ENCODE measurements around the gene DDA1. TPM values are rescaled to one million over a fixed set of nuclear protein-coding genes. Genes with fewer than 3 reads are reported as not detected.
A peak's percentile ranks its signal among the peaks of the same experiment; 100 is the strongest.

DDA1 gene
- total RNA-seq, 1 experiment from 2014 or later: 42.8 TPM

- no peaks in the 10 kb centered on the region for H3K9me3 Mint-ChIP-seq
- H3K4me3 Mint-ChIP-seq: peak overlapping the region; percentile 41
- ChIA-PET POLR2A (interaction anchor here (1.5 to 1.6 kb wide), 2 partner anchors 12 to 13 kb away, joined by 5 to 11 read pairs; no protein-coding TSS in a partner anchor), CTCF (interaction anchor here (0.6 to 3.0 kb wide), 4 partner anchors 8 to 749 kb away, joined by 3 to 11 read pairs (median 4); no protein-coding TSS in a partner anchor)
- H3K4me1 Mint-ChIP-seq: peaks cover 28% of the 10 kb centered on the region
- peak overlapping the region; percentile 45; the same call in 1 of the 2 replicates for H3K27ac Mint-ChIP-seq
- ATAC-seq: peak; percentile 67
- no peaks in the 10 kb centered on the region for H3K27me3 Mint-ChIP-seq (ENCODE audit: low read depth)
- H3K36me3 Mint-ChIP-seq: peaks cover 11% of the 10 kb centered on the region
- DNase-seq (ENCODE audit: low spot score): peak; percentile 90
- TF ChIP-seq HMGXB4 (CRISPR knock-in tag; IDR thresholded peaks at IDR 0.05) (no peak), FOXK1 (CRISPR knock-in tag; IDR thresholded peaks at IDR 0.05) (no peak), SP1 (CRISPR knock-in tag; conservative IDR thresholded peaks at IDR 0.05) (0 out of 2 replicates have a peak, but pooled peaks have one; percentile 50)
Observed at GRCh38 chr19:17340302-17340870, 31.0 kb downstream of the DDA1 start.

- CTCF ChIA-PET: interaction anchor here (0.6 to 3.0 kb wide), 4 partner anchors 8 to 750 kb away, joined by 3 to 11 read pairs (median 4); no protein-coding TSS in a partner anchor
- peak overlapping the region; percentile 41; the same call in 1 of the 2 replicates for H3K27ac Mint-ChIP-seq
- H3K9me3 Mint-ChIP-seq: no peaks in the 10 kb centered on the region
- ATAC-seq (no peak), DNase-seq (ENCODE audit: low spot score) (peak; percentile 40)
- TF ChIP-seq ZNF219 (CRISPR knock-in tag; IDR thresholded peaks at IDR 0.05; ENCODE audit: borderline replicate concordance): no peak
- 0 out of 2 replicates have a peak, but pooled peaks have one; percentile 29 for TF ChIP-seq GABPB1 (CRISPR knock-in tag; IDR thresholded peaks at IDR 0.05)
- TF ChIP-seq ZNF423 (CRISPR knock-in tag; IDR thresholded peaks at IDR 0.05): no peak
- no peaks in the 10 kb centered on the region for H3K27me3 Mint-ChIP-seq (ENCODE audit: low read depth)
- H3K36me3 Mint-ChIP-seq: peaks cover 11% of the 10 kb centered on the region
- peaks cover 28% of the 10 kb centered on the region for H3K4me1 Mint-ChIP-seq
- POLR2A ChIA-PET: no interaction called here
- peak overlapping the region; percentile 31; the same call in 1 of the 2 replicates for H3K4me3 Mint-ChIP-seq
Observed at GRCh38 chr19:17340871-17341357, 31.6 kb downstream of the DDA1 start.

- ATAC-seq (no peak), DNase-seq (ENCODE audit: low spot score) (no peak)
- no peaks in the 10 kb centered on the region for H3K9me3 Mint-ChIP-seq
- TF ChIP-seq GABPB1 (CRISPR knock-in tag; IDR thresholded peaks at IDR 0.05): no peak
- TF ChIP-seq USF2 (CRISPR knock-in tag; IDR thresholded peaks at IDR 0.05): 0 out of 2 replicates have a peak, but pooled peaks have one; percentile 19
- H3K36me3 Mint-ChIP-seq: peaks cover 11% of the 10 kb centered on the region
- ChIA-PET CTCF (interaction anchor here (0.6 to 1.7 kb wide), 4 partner anchors 9 to 750 kb away, joined by 3 to 4 read pairs (median 4); no protein-coding TSS in a partner anchor), POLR2A (no interaction called here)
- no peak overlapping the region; the same call in 1 of the 2 replicates for H3K27ac Mint-ChIP-seq
- H3K27me3 Mint-ChIP-seq (ENCODE audit: low read depth): no peaks in the 10 kb centered on the region
- H3K4me1 Mint-ChIP-seq: peaks cover 27% of the 10 kb centered on the region
- no peak overlapping the region for H3K4me3 Mint-ChIP-seq
Observed at GRCh38 chr19:17341386-17341785, 32.0 kb downstream of the DDA1 start.

GRCh38 chr19:17341845-17342244 lies 32.5 kb downstream of the DDA1 start:
- Mint-ChIP-seq H3K27me3 (ENCODE audit: low read depth) (no peaks in the 10 kb centered on the region), H3K36me3 (peaks cover 11% of the 10 kb centered on the region), H3K4me3 (no peak overlapping the region), H3K4me1 (peaks cover 28% of the 10 kb centered on the region), H3K27ac (no peak overlapping the region; the same call in 1 of the 2 replicates), H3K9me3 (no peaks in the 10 kb centered on the region)
- TF ChIP-seq TP53 (CRISPR knock-in tag; IDR thresholded peaks at IDR 0.05): no peak
- TF ChIP-seq GABPB1 (CRISPR knock-in tag; IDR thresholded peaks at IDR 0.05): no peak
- TF ChIP-seq NR2C2 (CRISPR knock-in tag; IDR thresholded peaks at IDR 0.05): no peak
- no peak for TF ChIP-seq E2F1 (CRISPR knock-in tag; IDR thresholded peaks at IDR 0.05)
- no peak for TF ChIP-seq CBFB (CRISPR knock-in tag; IDR thresholded peaks at IDR 0.05; ENCODE audit: low read depth)
- no peak for TF ChIP-seq E2F5 (CRISPR knock-in tag; IDR thresholded peaks at IDR 0.05)
- TF ChIP-seq MYBL2 (CRISPR knock-in tag; IDR thresholded peaks at IDR 0.05): no peak
- no peak for TF ChIP-seq USF1 (CRISPR knock-in tag; IDR thresholded peaks at IDR 0.05)
- TF ChIP-seq ZNF416 (CRISPR knock-in tag; IDR thresholded peaks at IDR 0.05): no peak
- no peak for TF ChIP-seq ZNF317 (CRISPR knock-in tag; IDR thresholded peaks at IDR 0.05; ENCODE audit: borderline replicate concordance, low read depth)
- TF ChIP-seq ERG (CRISPR knock-in tag; IDR thresholded peaks at IDR 0.05): no peak
- no peak for ATAC-seq
- no peak for DNase-seq (ENCODE audit: low spot score)
- CTCF ChIA-PET: interaction anchor here (1.1 to 1.7 kb wide), 2 partner anchors 9 to 44 kb away, joined by 3 to 4 read pairs; no protein-coding TSS in a partner anchor
- POLR2A ChIA-PET: no interaction called here
